Epithelial cell of esophagus (primary cell): Measurements from ENCODE around the gene TSPAN4.

ENCODE experiments used
- DNase-seq: peaks from one replicate; pipeline ENCODE4 v3.0.0; 2010; ENCODE audit warnings: low read depth
- H3K4me3 ChIP-seq: 2 replicates; pipeline ENCODE4 v1.5.1; 2011; ENCODE audit warnings: mild to moderate bottlenecking, low read length, control low read depth
- TF ChIP-seq, protein P1 (sequence below): IDR thresholded peaks from 2 replicates; pipeline ENCODE4 v1.5.1; 2011; ENCODE audit warnings: low read depth, mild to moderate bottlenecking, low read length, control low read depth, inconsistent platforms; ENCODE audit not compliant: insufficient read depth; ENCODE audit errors: missing control alignments

The TSPAN4 gene

GRCh38 chr11:908273-908672 lies 65.6 kb downstream of the TSPAN4 start:
- DNase-seq = peak; percentile 55
- no peak overlapping the region for H3K4me3 ChIP-seq
- TF ChIP-seq, protein P1, sequence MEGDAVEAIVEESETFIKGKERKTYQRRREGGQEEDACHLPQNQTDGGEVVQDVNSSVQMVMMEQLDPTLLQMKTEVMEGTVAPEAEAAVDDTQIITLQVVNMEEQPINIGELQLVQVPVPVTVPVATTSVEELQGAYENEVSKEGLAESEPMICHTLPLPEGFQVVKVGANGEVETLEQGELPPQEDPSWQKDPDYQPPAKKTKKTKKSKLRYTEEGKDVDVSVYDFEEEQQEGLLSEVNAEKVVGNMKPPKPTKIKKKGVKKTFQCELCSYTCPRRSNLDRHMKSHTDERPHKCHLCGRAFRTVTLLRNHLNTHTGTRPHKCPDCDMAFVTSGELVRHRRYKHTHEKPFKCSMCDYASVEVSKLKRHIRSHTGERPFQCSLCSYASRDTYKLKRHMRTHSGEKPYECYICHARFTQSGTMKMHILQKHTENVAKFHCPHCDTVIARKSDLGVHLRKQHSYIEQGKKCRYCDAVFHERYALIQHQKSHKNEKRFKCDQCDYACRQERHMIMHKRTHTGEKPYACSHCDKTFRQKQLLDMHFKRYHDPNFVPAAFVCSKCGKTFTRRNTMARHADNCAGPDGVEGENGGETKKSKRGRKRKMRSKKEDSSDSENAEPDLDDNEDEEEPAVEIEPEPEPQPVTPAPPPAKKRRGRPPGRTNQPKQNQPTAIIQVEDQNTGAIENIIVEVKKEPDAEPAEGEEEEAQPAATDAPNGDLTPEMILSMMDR = no peak

DNA sequence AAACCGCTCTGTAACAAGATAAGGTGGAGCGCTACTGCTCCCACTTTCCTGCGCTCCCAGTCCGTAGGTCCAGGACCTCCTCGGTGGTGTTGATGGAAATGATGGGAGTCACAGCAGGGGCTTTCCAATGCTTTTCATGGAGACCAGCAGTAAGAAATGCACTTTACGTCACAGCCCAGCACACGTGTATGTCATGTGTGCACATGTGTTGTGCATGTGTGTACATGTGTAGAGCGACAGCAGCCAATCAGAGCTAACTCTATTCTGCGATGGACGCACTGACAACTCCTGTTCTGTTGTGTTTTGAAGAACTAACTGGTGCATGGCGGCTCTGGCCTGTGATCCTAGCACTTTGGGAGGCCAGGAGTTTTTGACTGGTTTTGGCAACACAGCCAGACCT lies 66.8 kb downstream of the TSPAN4 start:
- H3K4me3 ChIP-seq = peak overlapping the region; percentile 75
- TF ChIP-seq, protein P1 = no peak
- no peak for DNase-seq

DNA sequence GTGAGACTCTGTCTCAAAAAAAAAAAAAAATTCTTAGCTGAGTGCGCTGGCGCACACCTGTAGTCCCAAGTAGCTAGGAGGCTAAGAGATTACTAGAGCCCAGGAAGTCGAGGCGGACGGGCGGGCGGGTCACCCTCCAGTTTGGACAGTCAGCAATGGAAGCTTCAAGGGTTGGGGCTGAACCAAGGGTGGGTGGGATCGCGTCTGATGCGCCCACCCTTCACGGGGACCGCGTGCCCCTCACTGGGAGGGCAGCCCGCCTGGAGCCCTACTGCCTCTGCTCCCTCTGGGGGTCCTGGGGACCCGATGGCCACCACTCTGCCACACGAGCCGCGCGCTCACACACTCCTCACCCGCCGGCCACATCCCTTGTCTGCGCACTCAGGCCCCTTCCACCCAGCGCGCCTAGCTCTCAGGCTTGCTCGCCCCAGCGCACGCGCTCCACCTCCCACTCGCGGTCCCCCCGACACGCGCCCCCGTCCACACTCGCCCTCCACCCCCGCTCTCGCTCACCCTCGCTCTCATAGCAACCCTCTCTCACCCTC lies 67.5 kb downstream of the TSPAN4 start:
- DNase-seq = no peak
- TF ChIP-seq, protein P1 = no peak
- peak overlapping the region; percentile 75 for H3K4me3 ChIP-seq

DNA sequence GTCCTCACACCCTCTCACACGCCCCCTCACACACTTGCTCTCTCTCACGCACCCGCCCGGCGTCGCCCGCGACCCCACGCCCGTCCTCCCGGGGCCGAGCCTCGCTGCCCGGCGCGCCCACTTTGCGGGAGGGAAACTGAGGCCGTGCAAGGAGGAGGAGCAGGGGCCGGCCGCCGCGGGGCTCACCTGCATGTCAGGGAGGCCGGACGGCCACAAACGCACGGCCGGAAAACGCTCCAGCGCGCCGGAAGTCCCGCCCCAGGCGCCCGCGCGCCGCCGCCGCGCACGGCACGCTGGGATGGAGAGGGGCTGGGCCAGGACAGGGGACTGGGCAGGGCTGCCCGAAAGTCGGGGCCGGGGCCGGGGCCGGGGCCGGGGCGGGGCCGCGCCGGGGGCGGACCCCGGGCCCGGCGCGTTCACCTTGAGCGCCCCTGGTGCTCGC lies 68.0 kb downstream of the TSPAN4 start, which contains the start of gene CHID1:
Gene CHID1, minus strand, starts transcription at position 222 of the 442 bp plus-strand sequence. CDS start 5,994 bp downstream, outside the sequence.
- TF ChIP-seq, protein P1 = no peak
- H3K4me3 ChIP-seq = peak within 1 kb of the TSS; percentile 75
- DNase-seq = peak; percentile 87

- TF ChIP-seq, protein P1 = no peak
- peak; percentile 42 for DNase-seq
- peak overlapping the region; percentile 55 for H3K4me3 ChIP-seq
Measured at GRCh38 chr11:911031-911889, 68.6 kb downstream of the TSPAN4 start.

GRCh38 chr11:911890-912219 lies 69.2 kb downstream of the TSPAN4 start:
- TF ChIP-seq, protein P1 = no peak
- DNase-seq = no peak
- peak overlapping the region; percentile 55 for H3K4me3 ChIP-seq

- no peak for DNase-seq
- no peak overlapping the region for H3K4me3 ChIP-seq
- TF ChIP-seq, protein P1 = no peak
Measured at GRCh38 chr11:912266-912665, 69.6 kb downstream of the TSPAN4 start.
